Gastroesophageal sphincter (tissue), 4 donors: ENCODE data around the gene PTGFRN. TPM values are rescaled to one million over a fixed set of nuclear protein-coding genes. Genes with fewer than 3 reads are reported as not detected.

Source experiments
- ATAC-seq: fragments of 150-250 bp; one replicate; pipeline ENCODE4 v1.9.1; 2016; ENCODE audit warnings: mild to moderate bottlenecking, moderate library complexity
- H3K27ac ChIP-seq, 4 donors: fragments of 200-600 bp; sonication (generic) in 3 of 4; 1 replicate in 3 of 4; 2 replicates in 1 of 4; pipeline ENCODE4 v1.5.1; 2016 to 2019
- H3K27me3 ChIP-seq: fragments of 200-600 bp; sonication (generic); one replicate; pipeline ENCODE4 v1.5.1; 2019
- H3K36me3 ChIP-seq, 2 donors: fragments of 200-600 bp; sonication (generic); one replicate each; pipeline ENCODE4 v1.5.1; 2019; ENCODE audit warnings: control low read depth in 1 of 2
- H3K4me1 ChIP-seq, 3 donors: fragments of 200-600 bp; sonication (generic); 1 replicate in 2 of 3; 2 replicates in 1 of 3; pipeline ENCODE4 v1.5.1; 2016 to 2019; ENCODE audit warnings: control low read depth in 2 of 3
- H3K4me3 ChIP-seq, 2 donors: fragments of 200-600 bp; sonication (generic); one replicate each; pipeline ENCODE4 v1.5.1; 2019; ENCODE audit warnings: mild to moderate bottlenecking in 1 of 2, moderate library complexity in 1 of 2
- H3K9me3 ChIP-seq, 3 donors: fragments of 200-600 bp; sonication (generic); one replicate each; pipeline ENCODE4 v1.5.1; 2017 to 2019; ENCODE audit warnings: control low read depth in 2 of 3
- CTCF ChIP-seq, 4 experiments: fragments of 200-600 bp in 2 of 4; fragments of 450-650 bp in 2 of 4; sonication (generic) in 1 of 4; IDR thresholded peaks; one replicate each; pipeline ENCODE4 v1.5.1; 2017 to 2019; ENCODE audit warnings: antibody characterized with exemption in 4 of 4, mild to moderate bottlenecking in 2 of 4, moderate library complexity in 2 of 4
- EP300 ChIP-seq: sonication (generic); formaldehyde crosslinking; IDR thresholded peaks from one replicate; pipeline ENCODE4 v1.6.1; 2017; ENCODE audit warnings: antibody characterized with exemption, mild to moderate bottlenecking
- POLR2A ChIP-seq, 2 donors: fragments of 450-650 bp; IDR thresholded peaks; one replicate each; pipeline ENCODE4 v1.6.1; 2017; ENCODE audit warnings: antibody characterized with exemption in 2 of 2, mild to moderate bottlenecking in 2 of 2, moderate library complexity in 1 of 2
- POLR2AphosphoS5 ChIP-seq: sonication (generic); formaldehyde crosslinking; IDR thresholded peaks from one replicate; pipeline ENCODE4 v1.6.1; 2017; ENCODE audit warnings: antibody characterized with exemption
- WGBS, 2 donors: methylation state at CpG; one replicate each; pipeline ENCODE4 v1.1.5; 2018; ENCODE audit warnings: low coverage in 1 of 2; 5-methylcytosine and 5-hydroxymethylcytosine counted together
- total RNA-seq, 4 donors: library from RNA; depleted of rRNA; stranded (reverse); fragments of >200 nt; gene quantifications; one replicate each; pipeline ENCODE4 v1.1.0, GENCODE V29; 2016

PTGFRN gene
- total RNA-seq, 4 donors from 2014 or later = 60.0 to 166 (median 101) TPM

- TF ChIP-seq POLR2AphosphoS5 (no peak), POLR2A (IDR thresholded peaks at IDR 0.05) (no peak), EP300 (no peak), CTCF (IDR thresholded peaks at IDR 0.05) (no peak)
- no peaks in the 10 kb centered on the region for H3K4me1 ChIP-seq
- no peaks in the 10 kb centered on the region for H3K36me3 ChIP-seq
- H3K4me3 ChIP-seq = no peak overlapping the region
- no peaks in the 10 kb centered on the region for H3K9me3 ChIP-seq
- H3K27ac ChIP-seq = no peak overlapping the region
- no peak for ATAC-seq
- 64% methylated on average over 1 of the region's 1 CpG; no CpG with 5 or more reads in 1 of the 2 donors for WGBS, 2 donors
- no peaks in the 10 kb centered on the region for H3K27me3 ChIP-seq
Measured at GRCh38 chr1:117030271-117030877, 120.7 kb downstream of the PTGFRN start.

GRCh38 chr1:117032266-117032665 lies 122.5 kb downstream of the PTGFRN start:
- H3K36me3 ChIP-seq = no peaks in the 10 kb centered on the region
- no peaks in the 10 kb centered on the region for H3K27me3 ChIP-seq
- 83% methylated on average over 3 of the region's 3 CpGs for WGBS, 2 donors
- H3K4me3 ChIP-seq = no peak overlapping the region
- TF ChIP-seq EP300 = no peak
- no peak for TF ChIP-seq POLR2AphosphoS5
- TF ChIP-seq POLR2A (IDR thresholded peaks at IDR 0.05) = no peak
- TF ChIP-seq CTCF (IDR thresholded peaks at IDR 0.05) = no peak
- ATAC-seq = no peak
- H3K27ac ChIP-seq = no peak overlapping the region
- H3K4me1 ChIP-seq = no peaks in the 10 kb centered on the region
- no peaks in the 10 kb centered on the region for H3K9me3 ChIP-seq

GRCh38 chr1:117032681-117033539 lies 123.2 kb downstream of the PTGFRN start:
- no peak for TF ChIP-seq CTCF (IDR thresholded peaks at IDR 0.05)
- no peak for TF ChIP-seq POLR2A (IDR thresholded peaks at IDR 0.05)
- no peak for TF ChIP-seq POLR2AphosphoS5
- TF ChIP-seq EP300 = no peak
- H3K4me3 ChIP-seq = no peak overlapping the region
- no peak overlapping the region for H3K27ac ChIP-seq
- no peaks in the 10 kb centered on the region for H3K4me1 ChIP-seq
- no peak for ATAC-seq
- no peaks in the 10 kb centered on the region for H3K9me3 ChIP-seq
- no peaks in the 10 kb centered on the region for H3K27me3 ChIP-seq
- WGBS, 2 donors = 71 to 72% methylated on average over 11 of the region's 11 CpGs
- H3K36me3 ChIP-seq = no peaks in the 10 kb centered on the region

- Histone ChIP-seq H3K27ac (no peak overlapping the region), H3K9me3 (no peaks in the 10 kb centered on the region), H3K4me3 (no peak overlapping the region), H3K27me3 (no peaks in the 10 kb centered on the region), H3K36me3 (no peaks in the 10 kb centered on the region), H3K4me1 (no peaks in the 10 kb centered on the region)
- ATAC-seq = no peak
- WGBS, 2 donors = 33 to 52% methylated on average over 3 to 4 of the region's 7 CpGs
- TF ChIP-seq EP300 (no peak), POLR2A (IDR thresholded peaks at IDR 0.05) (no peak), POLR2AphosphoS5 (no peak), CTCF (IDR thresholded peaks at IDR 0.05) (no peak)
Measured at GRCh38 chr1:117033772-117034171, 124.1 kb downstream of the PTGFRN start.
